A172 (cell line): ENCODE data around the gene AP1M2. TPM values are rescaled to one million over a fixed set of nuclear protein-coding genes. Genes with fewer than 3 reads are reported as not detected.
A peak's percentile ranks its signal among the peaks of the same experiment; 100 is the strongest.
"Not testable (repeated sequence)": the region's sequence is repeated elsewhere in the genome, so short reads cannot be mapped to it uniquely, and the experiment has no call there.

ENCODE experiments used
- DNase-seq: peaks from one replicate; pipeline ENCODE4 v3.0.0-alpha.2; 2015; ENCODE audit warnings: low spot score
- total RNA-seq: library from RNA; depleted of rRNA; stranded (reverse); fragments of >200 nt; shearing (Covaris generic); gene quantifications from 2 replicates; pipeline ENCODE4 v1.2.3, GENCODE V29; 2014; rRNA removed

The AP1M2 gene
- total RNA-seq, 1 experiment from 2014 or later: 39.4 TPM

- DNase-seq: no peak
Observed at GRCh38 chr19:10538204-10538983, 48.7 kb downstream of the AP1M2 start.

DNA sequence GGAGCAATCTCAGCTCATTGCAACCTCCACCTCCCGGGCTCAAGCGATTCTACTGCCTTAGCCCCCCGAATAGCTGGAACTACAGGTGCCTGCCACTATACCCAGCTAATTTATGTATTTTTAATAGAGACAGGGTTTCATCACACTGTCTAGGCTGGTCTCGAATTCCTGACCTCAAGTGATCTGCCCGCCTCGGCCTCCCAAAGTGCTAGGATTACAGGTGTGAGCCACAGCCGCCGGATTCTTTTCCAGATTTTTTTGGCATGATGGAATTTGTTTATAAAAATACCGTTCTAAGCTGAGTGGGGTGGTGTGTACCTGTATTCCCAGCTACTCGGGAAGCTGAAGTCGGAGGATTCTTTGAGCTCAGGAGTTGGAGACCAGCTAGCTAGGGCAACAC is 49.4 kb downstream of the AP1M2 start:
- DNase-seq: no peak

- DNase-seq: no peak
Observed at GRCh38 chr19:10535613-10536012, 51.5 kb downstream of the AP1M2 start.

DNA sequence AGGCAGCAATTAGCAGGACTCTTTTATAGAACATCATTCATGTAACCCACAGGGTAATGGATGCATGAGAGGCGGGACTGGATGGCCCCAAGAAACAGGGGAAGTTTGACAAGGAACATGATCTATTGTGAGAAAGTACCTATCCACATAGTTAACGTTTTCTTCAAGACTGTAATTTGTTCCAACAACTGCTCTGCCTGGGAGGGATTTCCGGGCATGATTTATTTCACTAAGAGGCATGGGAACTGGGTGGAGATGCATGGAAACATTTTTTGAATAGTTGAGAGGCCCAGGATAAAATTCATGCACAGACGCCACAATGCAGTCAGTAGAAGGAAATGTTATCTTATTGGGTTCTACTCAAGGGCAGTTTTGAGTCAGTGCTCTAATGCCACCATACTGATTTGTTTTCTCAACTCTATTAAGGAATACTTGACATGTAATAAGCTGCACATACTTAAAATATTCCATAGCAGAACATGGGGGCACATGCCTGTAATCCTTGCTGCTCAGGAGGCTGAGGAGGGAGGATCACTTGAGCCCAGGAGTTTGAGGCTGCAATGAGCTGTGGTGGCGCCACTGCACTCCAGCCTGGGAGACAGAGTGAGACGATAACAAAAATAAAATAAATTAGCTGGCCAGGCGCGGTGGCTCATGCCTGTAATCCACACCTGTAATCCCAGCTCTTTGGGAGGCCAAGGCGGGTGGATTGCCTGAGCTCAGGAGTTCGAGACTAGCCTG is 53.3 kb downstream of the AP1M2 start:
- peak; percentile 99 for DNase-seq

GRCh38 chr19:10532457-10532856 is 54.7 kb downstream of the AP1M2 start:
- DNase-seq: no peak

- not testable (repeated sequence) for DNase-seq
Observed at GRCh38 chr19:10526887-10527286, 60.2 kb downstream of the AP1M2 start.

- DNase-seq: no peak
Observed at GRCh38 chr19:10525636-10526035, 61.5 kb downstream of the AP1M2 start.

- no peak for DNase-seq
Observed at GRCh38 chr19:10523135-10523636, 63.9 kb downstream of the AP1M2 start.

Other genes starting within 250 kb of the AP1M2 start
- 3.6 and 8.9 TPM in 2 replicates for gene ICAM3, start 247.7 kb downstream of the AP1M2 start, total RNA-seq
- gene TYK2, start 206.7 kb downstream of the AP1M2 start, total RNA-seq: 59.7 and 112 TPM in 2 replicates
- gene CDC37, start 183.8 kb downstream of the AP1M2 start, total RNA-seq: 260 and 268 TPM in 2 replicates
- 0.41 and 1.3 TPM in 2 replicates for gene PDE4A, start 166.8 kb downstream of the AP1M2 start, total RNA-seq
- 118 and 128 TPM in 2 replicates for gene KEAP1, start 84.0 kb downstream of the AP1M2 start, total RNA-seq
- gene S1PR5, start 69.9 kb downstream of the AP1M2 start, total RNA-seq: 7.9 and 9.0 TPM in 2 replicates
- 62.5 and 68.0 TPM in 2 replicates for gene ATG4D, start 43.4 kb downstream of the AP1M2 start, total RNA-seq
- 7.4 and 9.5 TPM in 2 replicates for gene KRI1, start 21.3 kb downstream of the AP1M2 start, total RNA-seq
- gene CDKN2D, start 18.3 kb downstream of the AP1M2 start, total RNA-seq: 10.6 and 11.3 TPM in 2 replicates
- 54.9 and 327 TPM in 2 replicates for gene SLC44A2, start 38.2 kb upstream of the AP1M2 start, total RNA-seq
- gene ILF3, start 67.0 kb upstream of the AP1M2 start, total RNA-seq: 171 and 172 TPM in 2 replicates
- gene QTRT1, start 114.1 kb upstream of the AP1M2 start, total RNA-seq: 43.0 and 48.8 TPM in 2 replicates
- 51.7 and 56.0 TPM in 2 replicates for gene DNM2, start 130.8 kb upstream of the AP1M2 start, total RNA-seq
- gene TMED1, start 248.9 kb upstream of the AP1M2 start, total RNA-seq: 53.2 and 75.7 TPM in 2 replicates